Neural cell (in vitro differentiated cells): ENCODE data around the gene SMG6.

ENCODE experiments used
- EP300 ChIP-seq: fragments of 450-650 bp; conservative IDR thresholded peaks from 2 replicates; pipeline ENCODE4 v1.6.1; 2014; ENCODE audit warnings: antibody characterized with exemption, mild to moderate bottlenecking, moderate library complexity; ENCODE audit not compliant: poor library complexity, severe bottlenecking
- EZH2 ChIP-seq: fragments of 200-600, 300-800 bp; shearing (Covaris generic), sonication (generic); IDR thresholded peaks from 2 replicates; pipeline ENCODE4 v1.6.1; 2014; ENCODE audit warnings: antibody characterized with exemption, low read length, borderline replicate concordance, mild to moderate bottlenecking; ENCODE audit not compliant: insufficient read depth, poor library complexity, severe bottlenecking
- MXI1 ChIP-seq: fragments of 450-650 bp; conservative IDR thresholded peaks from 2 replicates; pipeline ENCODE4 v1.6.1; 2014; ENCODE audit warnings: antibody characterized with exemption, mild to moderate bottlenecking; ENCODE audit not compliant: poor library complexity, severe bottlenecking
- POLR2AphosphoS5 ChIP-seq: IDR thresholded peaks from 2 replicates; pipeline ENCODE4 v1.6.1; 2012
- SMC3 ChIP-seq: fragments of 450-650 bp; conservative IDR thresholded peaks from 2 replicates; pipeline ENCODE4 v1.6.1; 2014; ENCODE audit warnings: antibody characterized with exemption, mild to moderate bottlenecking, moderate library complexity; ENCODE audit not compliant: poor library complexity
- TAF1 ChIP-seq: IDR thresholded peaks from 2 replicates; pipeline ENCODE4 v1.6.1; 2012; ENCODE audit warnings: low read depth
- TF ChIP-seq, protein P1 (sequence below): fragments of 450-650 bp; IDR thresholded peaks from 2 replicates; pipeline ENCODE4 v1.5.1; 2014; ENCODE audit warnings: antibody characterized with exemption, mild to moderate bottlenecking, moderate library complexity; ENCODE audit not compliant: poor library complexity, severe bottlenecking
- TF ChIP-seq, protein P2 (sequence below): IDR thresholded peaks from 2 replicates; pipeline ENCODE4 v1.6.1; 2012; ENCODE audit warnings: borderline replicate concordance

DNA sequence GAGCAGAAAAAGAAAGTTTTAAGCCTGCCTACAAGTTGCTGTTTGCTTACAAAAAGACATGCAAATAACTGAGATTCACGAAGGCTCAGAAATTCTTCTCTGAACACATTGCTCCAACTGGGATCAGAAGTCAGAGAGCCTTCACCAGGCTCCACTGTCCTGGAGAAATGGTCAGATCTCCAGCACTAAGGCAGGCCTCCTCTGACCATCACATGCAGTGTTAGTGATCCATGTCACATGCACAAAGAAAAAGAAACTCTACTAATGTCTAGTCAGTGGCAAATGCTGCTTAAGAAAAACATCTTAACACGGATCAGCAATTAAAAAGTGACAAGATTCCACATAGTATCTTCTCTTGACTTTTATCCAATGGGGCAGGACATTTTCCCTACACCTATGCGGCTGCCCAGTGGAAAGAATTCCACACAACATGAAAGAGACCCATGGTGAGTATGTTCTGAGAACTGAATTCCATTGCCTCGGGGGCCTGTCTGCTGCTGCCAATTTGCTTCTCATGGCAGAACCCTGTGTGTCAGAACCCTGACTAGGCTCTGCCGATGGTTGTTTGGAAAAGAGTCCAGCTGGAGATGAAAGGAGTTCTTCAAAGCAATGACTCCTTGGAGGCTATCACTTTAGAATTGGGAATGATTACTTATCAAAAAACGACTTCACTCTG lies 152.1 kb downstream of the SMG6 start:
- TF ChIP-seq, protein P1, sequence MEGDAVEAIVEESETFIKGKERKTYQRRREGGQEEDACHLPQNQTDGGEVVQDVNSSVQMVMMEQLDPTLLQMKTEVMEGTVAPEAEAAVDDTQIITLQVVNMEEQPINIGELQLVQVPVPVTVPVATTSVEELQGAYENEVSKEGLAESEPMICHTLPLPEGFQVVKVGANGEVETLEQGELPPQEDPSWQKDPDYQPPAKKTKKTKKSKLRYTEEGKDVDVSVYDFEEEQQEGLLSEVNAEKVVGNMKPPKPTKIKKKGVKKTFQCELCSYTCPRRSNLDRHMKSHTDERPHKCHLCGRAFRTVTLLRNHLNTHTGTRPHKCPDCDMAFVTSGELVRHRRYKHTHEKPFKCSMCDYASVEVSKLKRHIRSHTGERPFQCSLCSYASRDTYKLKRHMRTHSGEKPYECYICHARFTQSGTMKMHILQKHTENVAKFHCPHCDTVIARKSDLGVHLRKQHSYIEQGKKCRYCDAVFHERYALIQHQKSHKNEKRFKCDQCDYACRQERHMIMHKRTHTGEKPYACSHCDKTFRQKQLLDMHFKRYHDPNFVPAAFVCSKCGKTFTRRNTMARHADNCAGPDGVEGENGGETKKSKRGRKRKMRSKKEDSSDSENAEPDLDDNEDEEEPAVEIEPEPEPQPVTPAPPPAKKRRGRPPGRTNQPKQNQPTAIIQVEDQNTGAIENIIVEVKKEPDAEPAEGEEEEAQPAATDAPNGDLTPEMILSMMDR, result no peak
- no peak for TF ChIP-seq EZH2
- TF ChIP-seq MXI1, result no peak
- TF ChIP-seq EP300, result no peak
- TF ChIP-seq SMC3, result no peak
- TF ChIP-seq, protein P2, sequence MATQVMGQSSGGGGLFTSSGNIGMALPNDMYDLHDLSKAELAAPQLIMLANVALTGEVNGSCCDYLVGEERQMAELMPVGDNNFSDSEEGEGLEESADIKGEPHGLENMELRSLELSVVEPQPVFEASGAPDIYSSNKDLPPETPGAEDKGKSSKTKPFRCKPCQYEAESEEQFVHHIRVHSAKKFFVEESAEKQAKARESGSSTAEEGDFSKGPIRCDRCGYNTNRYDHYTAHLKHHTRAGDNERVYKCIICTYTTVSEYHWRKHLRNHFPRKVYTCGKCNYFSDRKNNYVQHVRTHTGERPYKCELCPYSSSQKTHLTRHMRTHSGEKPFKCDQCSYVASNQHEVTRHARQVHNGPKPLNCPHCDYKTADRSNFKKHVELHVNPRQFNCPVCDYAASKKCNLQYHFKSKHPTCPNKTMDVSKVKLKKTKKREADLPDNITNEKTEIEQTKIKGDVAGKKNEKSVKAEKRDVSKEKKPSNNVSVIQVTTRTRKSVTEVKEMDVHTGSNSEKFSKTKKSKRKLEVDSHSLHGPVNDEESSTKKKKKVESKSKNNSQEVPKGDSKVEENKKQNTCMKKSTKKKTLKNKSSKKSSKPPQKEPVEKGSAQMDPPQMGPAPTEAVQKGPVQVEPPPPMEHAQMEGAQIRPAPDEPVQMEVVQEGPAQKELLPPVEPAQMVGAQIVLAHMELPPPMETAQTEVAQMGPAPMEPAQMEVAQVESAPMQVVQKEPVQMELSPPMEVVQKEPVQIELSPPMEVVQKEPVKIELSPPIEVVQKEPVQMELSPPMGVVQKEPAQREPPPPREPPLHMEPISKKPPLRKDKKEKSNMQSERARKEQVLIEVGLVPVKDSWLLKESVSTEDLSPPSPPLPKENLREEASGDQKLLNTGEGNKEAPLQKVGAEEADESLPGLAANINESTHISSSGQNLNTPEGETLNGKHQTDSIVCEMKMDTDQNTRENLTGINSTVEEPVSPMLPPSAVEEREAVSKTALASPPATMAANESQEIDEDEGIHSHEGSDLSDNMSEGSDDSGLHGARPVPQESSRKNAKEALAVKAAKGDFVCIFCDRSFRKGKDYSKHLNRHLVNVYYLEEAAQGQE, result no peak
- TF ChIP-seq POLR2AphosphoS5, result no peak
- no peak for TF ChIP-seq TAF1
